CD4-positive, alpha-beta memory T cell (primary cell): Measurements from ENCODE around the gene ABCG4. TPM values are rescaled to one million over a fixed set of nuclear protein-coding genes. Genes with fewer than 3 reads are reported as not detected.
A peak's percentile ranks its signal among the peaks of the same experiment; 100 is the strongest.

Source experiments
- CTCF ChIA-PET: fragments of 350-600 bp; sonication (Branson Sonifier 250); formaldehyde crosslinking; loops from one replicate; lab custom pipeline; 2021; ENCODE audit warnings: inconsistent platforms; ENCODE audit not compliant: partially characterized antibody; lab: Charles Lee
- POLR2A ChIA-PET: fragments of 350-600 bp; sonication (Branson Sonifier 250); formaldehyde crosslinking; loops from one replicate; lab custom pipeline; 2021; ENCODE audit not compliant: partially characterized antibody; lab: Charles Lee
- DNase-seq, 5 donors: peaks; one replicate each; pipeline versions ENCODE4 v3.0.0 to v3.0.0-alpha.2; 2020 to 2022; ENCODE audit warnings: mixed read lengths in 1 of 5
- H3K27ac ChIP-seq: one replicate; pipeline ENCODE4 v1.7.0; 2013; ENCODE audit warnings: low read depth, low read length
- H3K27me3 ChIP-seq: 2 replicates; pipeline ENCODE4 v1.7.0; 2013; ENCODE audit warnings: mild to moderate bottlenecking, low read length, moderate library complexity; ENCODE audit not compliant: insufficient read depth
- H3K36me3 ChIP-seq: 2 replicates; pipeline ENCODE4 v1.7.0; 2013; ENCODE audit warnings: mild to moderate bottlenecking, low read length, moderate library complexity; ENCODE audit not compliant: insufficient read depth
- H3K4me1 ChIP-seq: 2 replicates; pipeline ENCODE4 v1.7.0; 2013; ENCODE audit warnings: mild to moderate bottlenecking, low read length, moderate library complexity; ENCODE audit not compliant: insufficient read depth
- H3K4me3 ChIP-seq, 2 donors: one replicate each; pipeline ENCODE4 v1.7.0; 2013; ENCODE audit warnings: low read length in 2 of 2, mild to moderate bottlenecking in 1 of 2
- H3K9me3 ChIP-seq, 2 donors: one replicate each; pipeline ENCODE4 v1.7.0; 2013; ENCODE audit warnings: low read length in 2 of 2, control low read depth in 1 of 2; ENCODE audit not compliant: control insufficient read depth in 1 of 2
- H3K27ac Mint-ChIP-seq, 7 donors: one replicate each; pipeline ENCODE4 v1.8.0; 2020 to 2021; ENCODE audit warnings: mixed read lengths in 7 of 7, mild to moderate bottlenecking in 6 of 7, inconsistent platforms in 3 of 7, moderate library complexity in 3 of 7
- H3K27me3 Mint-ChIP-seq, 2 donors: one replicate each; pipeline ENCODE4 v1.8.0; 2020 to 2021; ENCODE audit warnings: mixed read lengths in 2 of 2
- H3K36me3 Mint-ChIP-seq, 2 donors: one replicate each; pipeline ENCODE4 v1.8.0; 2020 to 2021; ENCODE audit warnings: mixed read lengths in 2 of 2, inconsistent platforms in 1 of 2, mild to moderate bottlenecking in 1 of 2
- H3K4me1 Mint-ChIP-seq, 4 donors: one replicate each; pipeline ENCODE4 v1.8.0; 2020 to 2021; ENCODE audit warnings: mixed read lengths in 4 of 4, mild to moderate bottlenecking in 1 of 4
- H3K4me3 Mint-ChIP-seq, 8 donors: one replicate each; pipeline ENCODE4 v1.8.0; 2020 to 2021; ENCODE audit warnings: mixed read lengths in 8 of 8, mild to moderate bottlenecking in 7 of 8, moderate library complexity in 6 of 8, inconsistent platforms in 3 of 8
- H3K9me3 Mint-ChIP-seq, 8 donors: one replicate each; pipeline ENCODE4 v1.8.0; 2020 to 2021; ENCODE audit warnings: mixed read lengths in 8 of 8, mild to moderate bottlenecking in 5 of 8, inconsistent platforms in 3 of 8, moderate library complexity in 1 of 8
- intact Hi-C: fragments of 100-400 bp; cut with micrococcal nuclease; formaldehyde crosslinking; loops from one replicate; pipeline ENCODE4 v1.15.1; 2023
- polyA plus RNA-seq, 2 donors: library from polyadenylated mRNA; unstranded; fragments of 300-500 nt; fragmentation: Illumina TruSeq; gene quantifications; one replicate each; pipeline ENCODE4 v1.2.3, GENCODE V29; 2021
- total RNA-seq, 2 experiments: library from RNA; stranded (reverse); gene quantifications; one replicate each; pipeline ENCODE4 v1.2.3, GENCODE V29; 2021

Gene ABCG4
- total and polyA plus RNA-seq, 4 experiments from 2014 or later, result 0.09 TPM; not detected in 3

GRCh38 chr11:119209186-119209585, 60.3 kb downstream of the ABCG4 start:
- ChIA-PET CTCF (interaction anchor here (0.7 to 4.3 kb wide), 4 partner anchors 12 to 91 kb away, joined by 3 to 24 read pairs (median 7); no protein-coding TSS in a partner anchor), POLR2A (no interaction called here)
- Histone ChIP-seq H3K4me3 (no peak overlapping the region), H3K27ac (no peak overlapping the region), H3K27me3 (no peaks in the 10 kb centered on the region), H3K4me1 (peaks cover 41% of the 10 kb centered on the region), H3K9me3 (no peaks in the 10 kb centered on the region), H3K36me3 (no peaks in the 10 kb centered on the region)
- DNase-seq, result no peak
- Mint-ChIP-seq H3K9me3 (no peaks in the 10 kb centered on the region), H3K4me3 (peak overlapping the region in 4 of 8 donors; percentile 11 to 58 (median 44)), H3K4me1 (peaks cover 17 to 70% (median 37%) of the 10 kb centered on the region in 4 donors), H3K27me3 (no peaks in the 10 kb centered on the region), H3K27ac (no peak overlapping the region), H3K36me3 (peaks cover 4 to 6% of the 10 kb centered on the region in 2 donors)
- intact Hi-C loops, result loop anchor here (5.0 kb wide), 1 partner anchor 33 kb away; no protein-coding TSS in a partner anchor

GRCh38 chr11:119210050-119210449, 61.2 kb downstream of the ABCG4 start:
- H3K4me1 ChIP-seq, result peaks cover 49% of the 10 kb centered on the region
- H3K27ac ChIP-seq, result no peak overlapping the region
- Mint-ChIP-seq H3K27ac (peak overlapping the region in 2 of 7 donors; percentile 51 to 68), H3K9me3 (no peaks in the 10 kb centered on the region), H3K4me1 (peaks cover 24 to 71% (median 43%) of the 10 kb centered on the region in 4 donors), H3K27me3 (no peaks in the 10 kb centered on the region), H3K36me3 (peaks cover 4 to 6% of the 10 kb centered on the region in 2 donors), H3K4me3 (peak overlapping the region in 1 of 8 donors; percentile 45)
- intact Hi-C loops, result no loop called here
- no peak overlapping the region for H3K4me3 ChIP-seq
- POLR2A ChIA-PET, result no interaction called here
- no peaks in the 10 kb centered on the region for H3K36me3 ChIP-seq
- DNase-seq, result no peak
- no peaks in the 10 kb centered on the region for H3K9me3 ChIP-seq
- no peaks in the 10 kb centered on the region for H3K27me3 ChIP-seq
- CTCF ChIA-PET, result interaction anchor here (0.7 to 4.3 kb wide), 6 partner anchors 13 to 161 kb away, joined by 3 to 24 read pairs (median 6); no protein-coding TSS in a partner anchor

Other genes starting within 250 kb of the ABCG4 start
- 100 to 1,000 TPM; 216 to 232 TPM for gene BCL9L, start 223.1 kb upstream of the ABCG4 start, total RNA-seq
- 10 to 100 TPM in 1 of 2 donors, under 1 TPM in 1; 0.45 to 10.9 TPM for gene BCL9L, start 223.1 kb upstream of the ABCG4 start, polyA plus RNA-seq
- not detected for gene UPK2, start 192.8 kb upstream of the ABCG4 start, total RNA-seq
- not detected for gene UPK2, start 192.8 kb upstream of the ABCG4 start, polyA plus RNA-seq
- not detected for gene FOXR1, start 177.3 kb upstream of the ABCG4 start, total RNA-seq
- gene FOXR1, start 177.3 kb upstream of the ABCG4 start, polyA plus RNA-seq, result not detected
- gene CENATAC, start 150.9 kb upstream of the ABCG4 start, total RNA-seq, result 100 to 1,000 TPM; 109 to 114 TPM
- gene CENATAC, start 150.9 kb upstream of the ABCG4 start, polyA plus RNA-seq, result 10 to 100 TPM; 13.3 to 16.9 TPM
- 1,000 to 10,000 TPM; 2,545 to 2,705 TPM for gene RPS25, start 130.7 kb upstream of the ABCG4 start, total RNA-seq
- 1,000 to 10,000 TPM; 4,676 to 5,786 TPM for gene RPS25, start 130.7 kb upstream of the ABCG4 start, polyA plus RNA-seq
- 10 to 100 TPM; 89.2 to 97.3 TPM for gene TRAPPC4, start 130.3 kb upstream of the ABCG4 start, total RNA-seq
- 100 to 1,000 TPM in 1 of 2 donors, 10 to 100 TPM in 1; 92.1 to 116 TPM for gene TRAPPC4, start 130.3 kb upstream of the ABCG4 start, polyA plus RNA-seq
- gene SLC37A4, start 118.2 kb upstream of the ABCG4 start, total RNA-seq, result 10 to 100 TPM; 14.6 to 14.8 TPM
- gene SLC37A4, start 118.2 kb upstream of the ABCG4 start, polyA plus RNA-seq, result 10 to 100 TPM; 10.6 to 13.0 TPM
- gene HYOU1, start 91.8 kb upstream of the ABCG4 start, total RNA-seq, result 100 to 1,000 TPM; 136 to 146 TPM
- 10 to 100 TPM; 24.1 to 27.9 TPM for gene HYOU1, start 91.8 kb upstream of the ABCG4 start, polyA plus RNA-seq
- 10 to 100 TPM; 56.2 to 61.2 TPM for gene VPS11, start 81.2 kb upstream of the ABCG4 start, total RNA-seq
- 10 to 100 TPM; 36.0 to 61.7 TPM for gene VPS11, start 81.2 kb upstream of the ABCG4 start, polyA plus RNA-seq
- gene HMBS, start 64.2 kb upstream of the ABCG4 start, total RNA-seq, result 1 to 10 TPM; 5.1 to 5.8 TPM
- gene HMBS, start 64.2 kb upstream of the ABCG4 start, polyA plus RNA-seq, result 10 to 100 TPM; 17.7 to 21.2 TPM
- 10 to 100 TPM; 52.0 to 52.3 TPM for gene DPAGT1, start 47.2 kb upstream of the ABCG4 start, total RNA-seq
- 10 to 100 TPM; 32.9 to 52.3 TPM for gene DPAGT1, start 47.2 kb upstream of the ABCG4 start, polyA plus RNA-seq
- gene C2CD2L, start 41.7 kb upstream of the ABCG4 start, total RNA-seq, result 10 to 100 TPM; 35.2 to 37.5 TPM
- 10 to 100 TPM in 1 of 2 donors, 1 to 10 TPM in 1; 2.6 to 13.3 TPM for gene C2CD2L, start 41.7 kb upstream of the ABCG4 start, polyA plus RNA-seq
- gene HINFP, start 27.5 kb upstream of the ABCG4 start, total RNA-seq, result 10 to 100 TPM; 70.8 to 75.3 TPM
- gene HINFP, start 27.5 kb upstream of the ABCG4 start, polyA plus RNA-seq, result 10 to 100 TPM in 1 of 2 donors, 1 to 10 TPM in 1; 9.3 to 16.0 TPM
- 1 to 10 TPM; 8.8 to 9.2 TPM for gene NLRX1, start 19.7 kb downstream of the ABCG4 start, total RNA-seq
- gene NLRX1, start 19.7 kb downstream of the ABCG4 start, polyA plus RNA-seq, result 1 to 10 TPM; 5.5 to 7.4 TPM
- 1 to 10 TPM in 1 of 2 experiments, under 1 TPM in 1; 0.86 to 1.1 TPM for gene NHERF4, start 36.4 kb downstream of the ABCG4 start, total RNA-seq
- gene NHERF4, start 36.4 kb downstream of the ABCG4 start, polyA plus RNA-seq, result not detected
- 10 to 100 TPM; 39.5 to 39.8 TPM for gene CBL, start 57.3 kb downstream of the ABCG4 start, total RNA-seq
- gene CBL, start 57.3 kb downstream of the ABCG4 start, polyA plus RNA-seq, result 10 to 100 TPM in 1 of 2 donors, 1 to 10 TPM in 1; 3.6 to 15.6 TPM
- under 1 TPM; 0.26 to 0.28 TPM for gene MCAM, start 168.1 kb downstream of the ABCG4 start, total RNA-seq
- gene MCAM, start 168.1 kb downstream of the ABCG4 start, polyA plus RNA-seq, result under 1 TPM; 0.40 to 0.82 TPM
- gene RNF26, start 185.5 kb downstream of the ABCG4 start, total RNA-seq, result 10 to 100 TPM; 17.5 to 18.3 TPM
- 10 to 100 TPM; 33.1 to 50.8 TPM for gene RNF26, start 185.5 kb downstream of the ABCG4 start, polyA plus RNA-seq
- not detected for gene C1QTNF5, start 191.8 kb downstream of the ABCG4 start, total RNA-seq
- not detected for gene C1QTNF5, start 191.8 kb downstream of the ABCG4 start, polyA plus RNA-seq
- gene MFRP, start 197.7 kb downstream of the ABCG4 start, total RNA-seq, result not detected
- gene MFRP, start 197.7 kb downstream of the ABCG4 start, polyA plus RNA-seq, result not detected
- under 1 TPM; 0.17 to 0.22 TPM for gene USP2, start 232.6 kb downstream of the ABCG4 start, total RNA-seq
- gene USP2, start 232.6 kb downstream of the ABCG4 start, polyA plus RNA-seq, result under 1 TPM in 1 of 2 donors, not detected in 1; 0.21 TPM